Stimulated activated CD8-positive, alpha-beta memory T cell treated with anti-CD3 and anti-CD28 coated beads, Interleukin-7, amount 100 ng/mL, for 4 hours (primary cell): Measurements from ENCODE around the gene TGFBR3.

Experiments used
- DNase-seq, 2 donors: peaks; one replicate each; pipeline ENCODE4 v3.0.0-alpha.2; 2020; ENCODE audit warnings: low read depth in 2 of 2

The TGFBR3 gene

GRCh38 chr1:91710261-91710660 is 175.7 kb downstream of the TGFBR3 start:
- no peak for DNase-seq

- no peak for DNase-seq
These were observed 177.3 kb downstream of the TGFBR3 start for GRCh38 chr1:91708691-91709090.

GRCh38 chr1:91707890-91708218 is 178.1 kb downstream of the TGFBR3 start:
- DNase-seq, result no peak

- no peak for DNase-seq
These were observed 178.6 kb downstream of the TGFBR3 start for GRCh38 chr1:91707114-91707889.

GRCh38 chr1:91706140-91706957 is 179.6 kb downstream of the TGFBR3 start:
- no peak for DNase-seq

- no peak for DNase-seq
These were observed 181.2 kb downstream of the TGFBR3 start for GRCh38 chr1:91704746-91705145.

- DNase-seq, result no peak
These were observed 182.9 kb downstream of the TGFBR3 start for GRCh38 chr1:91703095-91703494.

- no peak for DNase-seq
These were observed 184.5 kb downstream of the TGFBR3 start for GRCh38 chr1:91701472-91701869.

- DNase-seq, result no peak
These were observed 185.0 kb downstream of the TGFBR3 start for GRCh38 chr1:91700771-91701471.

- DNase-seq, result no peak
These were observed 185.6 kb downstream of the TGFBR3 start for GRCh38 chr1:91700332-91700731.

- no peak for DNase-seq
These were observed 186.5 kb downstream of the TGFBR3 start for GRCh38 chr1:91699339-91699974.

GRCh38 chr1:91697861-91698260 is 188.1 kb downstream of the TGFBR3 start:
- no peak for DNase-seq

GRCh38 chr1:91697416-91697815 is 188.5 kb downstream of the TGFBR3 start:
- DNase-seq, result peak in 1 of 2 donors; percentile 12

GRCh38 chr1:91696321-91696720 is 189.6 kb downstream of the TGFBR3 start:
- no peak for DNase-seq

GRCh38 chr1:91693557-91693956 is 192.4 kb downstream of the TGFBR3 start:
- DNase-seq, result no peak

GRCh38 chr1:91691525-91691924 is 194.4 kb downstream of the TGFBR3 start:
- DNase-seq, result no peak

- no peak for DNase-seq
These were observed 196.1 kb downstream of the TGFBR3 start for GRCh38 chr1:91689641-91690481.

GRCh38 chr1:91687452-91687851 is 198.5 kb downstream of the TGFBR3 start:
- DNase-seq, result no peak

GRCh38 chr1:91685994-91686393 is 200.0 kb downstream of the TGFBR3 start:
- no peak for DNase-seq

GRCh38 chr1:91684481-91685196 is 201.3 kb downstream of the TGFBR3 start:
- DNase-seq, result no peak

- DNase-seq, result no peak
These were observed 202.4 kb downstream of the TGFBR3 start for GRCh38 chr1:91683598-91683951.
